Cardiac fibroblast (primary cell): ENCODE measurements around the gene COX6A1.
A peak's percentile ranks its signal among the peaks of the same experiment; 100 is the strongest.

Source experiments
- DNase-seq, 2 donors: peaks; one replicate each; pipeline versions ENCODE4 v3.0.0 to v3.0.0-alpha.2; 2010; ENCODE audit warnings: low read depth in 2 of 2
- H3K4me3 ChIP-seq, 2 donors: replicated peaks in 1 of 2; 1 replicate in 1 of 2; 2 replicates in 1 of 2; pipeline ENCODE4 v1.5.1; 2011; ENCODE audit warnings: low read depth in 2 of 2, low read length in 2 of 2, mild to moderate bottlenecking in 2 of 2, moderate library complexity in 1 of 2
- TF ChIP-seq, protein P1 (sequence below): IDR thresholded peaks from one replicate; pipeline ENCODE4 v1.5.1; 2011; ENCODE audit warnings: low read depth, mild to moderate bottlenecking, low read length, inconsistent platforms

The COX6A1 gene

GRCh38 chr12:120472521-120472920 is 34.6 kb downstream of the COX6A1 start:
- TF ChIP-seq, protein P1, sequence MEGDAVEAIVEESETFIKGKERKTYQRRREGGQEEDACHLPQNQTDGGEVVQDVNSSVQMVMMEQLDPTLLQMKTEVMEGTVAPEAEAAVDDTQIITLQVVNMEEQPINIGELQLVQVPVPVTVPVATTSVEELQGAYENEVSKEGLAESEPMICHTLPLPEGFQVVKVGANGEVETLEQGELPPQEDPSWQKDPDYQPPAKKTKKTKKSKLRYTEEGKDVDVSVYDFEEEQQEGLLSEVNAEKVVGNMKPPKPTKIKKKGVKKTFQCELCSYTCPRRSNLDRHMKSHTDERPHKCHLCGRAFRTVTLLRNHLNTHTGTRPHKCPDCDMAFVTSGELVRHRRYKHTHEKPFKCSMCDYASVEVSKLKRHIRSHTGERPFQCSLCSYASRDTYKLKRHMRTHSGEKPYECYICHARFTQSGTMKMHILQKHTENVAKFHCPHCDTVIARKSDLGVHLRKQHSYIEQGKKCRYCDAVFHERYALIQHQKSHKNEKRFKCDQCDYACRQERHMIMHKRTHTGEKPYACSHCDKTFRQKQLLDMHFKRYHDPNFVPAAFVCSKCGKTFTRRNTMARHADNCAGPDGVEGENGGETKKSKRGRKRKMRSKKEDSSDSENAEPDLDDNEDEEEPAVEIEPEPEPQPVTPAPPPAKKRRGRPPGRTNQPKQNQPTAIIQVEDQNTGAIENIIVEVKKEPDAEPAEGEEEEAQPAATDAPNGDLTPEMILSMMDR = no peak
- DNase-seq = no peak

GRCh38 chr12:120473807-120474615 is 36.1 kb downstream of the COX6A1 start:
- TF ChIP-seq, protein P1 = no peak
- DNase-seq = no peak
- H3K4me3 ChIP-seq = peak overlapping the region in 1 of 2 donors; percentile 6

More at GRCh38 chr12:120472521-120472920, 34.6 kb downstream of the COX6A1 start:
- H3K4me3 ChIP-seq = no peak overlapping the region

GRCh38 chr12:120474616-120474960 is 36.7 kb downstream of the COX6A1 start:
- H3K4me3 ChIP-seq = peak overlapping the region in 1 of 2 donors; percentile 6
- TF ChIP-seq, protein P1 = no peak
- peak; percentile 46 to 77 for DNase-seq

DNA sequence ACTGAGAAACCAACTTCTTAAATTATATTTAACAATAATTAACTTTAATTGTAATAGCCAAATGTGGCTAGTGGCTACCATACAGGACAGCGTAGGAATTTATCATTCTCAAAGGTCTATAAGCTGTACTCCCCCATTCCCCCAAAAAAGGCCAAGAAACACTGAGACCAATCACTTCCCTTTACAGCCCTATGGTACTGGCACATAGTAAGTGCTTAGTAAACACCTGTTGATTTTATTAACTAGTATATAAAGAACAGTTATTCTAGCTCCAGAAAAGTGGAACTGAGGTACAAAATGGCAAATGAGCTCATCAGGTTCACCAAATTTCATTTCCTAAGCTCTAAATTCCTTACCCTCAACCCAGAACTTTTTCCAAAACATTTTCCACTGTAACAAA is 37.7 kb downstream of the COX6A1 start:
- no peak for DNase-seq
- H3K4me3 ChIP-seq = no peak overlapping the region
- TF ChIP-seq, protein P1 = no peak

GRCh38 chr12:120479458-120479857 is 41.5 kb downstream of the COX6A1 start:
- H3K4me3 ChIP-seq = no peak overlapping the region
- no peak for DNase-seq
- TF ChIP-seq, protein P1 = no peak

DNA sequence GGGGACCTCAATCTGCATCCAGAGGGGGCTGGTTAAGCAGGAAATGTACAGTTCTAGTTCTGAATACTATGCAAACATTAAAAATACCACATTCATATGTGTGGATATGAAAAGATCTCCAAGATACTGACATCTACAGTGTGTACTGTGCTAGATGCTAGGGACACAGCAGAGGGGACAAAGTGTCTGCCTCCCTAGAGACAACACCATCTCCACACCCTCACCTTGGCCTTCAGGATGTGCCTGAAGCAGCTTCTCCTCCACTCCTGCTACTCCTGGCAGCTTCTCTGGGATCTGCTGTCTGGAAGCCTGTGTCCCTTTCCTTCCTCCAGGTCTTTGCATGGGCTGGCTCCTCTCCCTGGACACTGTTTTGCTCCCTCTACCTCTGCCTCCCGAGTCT is 42.3 kb downstream of the COX6A1 start:
- TF ChIP-seq, protein P1 = no peak
- H3K4me3 ChIP-seq = no peak overlapping the region
- no peak for DNase-seq
